Peyer's patch (tissue), 4 donors: ENCODE measurements around the gene CTSA.

Source experiments
- POLR2A ChIP-seq, 2 donors: fragments of 450-650 bp; IDR thresholded peaks; one replicate each; pipeline ENCODE4 v1.5.1; 2017; ENCODE audit warnings: antibody characterized with exemption in 2 of 2, mild to moderate bottlenecking in 2 of 2, moderate library complexity in 2 of 2
- TF ChIP-seq, protein P1 (sequence below), 6 experiments: fragments of 450-650 bp in 4 of 6; fragments of 200-600 bp in 2 of 6; sonication (generic) in 1 of 6; IDR thresholded peaks; one replicate each; pipeline ENCODE4 v1.5.1; 2017 to 2019; ENCODE audit warnings: antibody characterized with exemption in 6 of 6, mild to moderate bottlenecking in 3 of 6, moderate library complexity in 1 of 6

DNA sequence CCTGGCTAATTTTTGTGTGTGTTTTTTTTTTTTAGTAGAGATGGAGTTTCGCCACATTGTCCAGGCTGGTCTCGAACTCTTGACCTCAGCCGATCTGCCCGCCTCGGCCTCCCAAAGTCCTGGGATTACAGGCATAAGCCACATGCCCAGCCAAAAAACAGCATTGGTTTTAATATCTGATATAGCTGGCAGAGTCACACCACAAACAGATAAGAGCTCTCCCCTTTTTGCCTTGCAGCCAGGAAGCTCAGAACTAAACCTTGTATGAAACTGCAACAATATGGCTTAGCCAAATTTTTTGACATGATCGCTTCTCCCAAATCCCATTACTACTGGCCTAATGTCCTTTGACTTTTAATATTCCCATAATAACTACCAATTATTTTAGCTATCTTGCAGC lies 38.8 kb upstream of the CTSA start:
- no peak for TF ChIP-seq POLR2A (IDR thresholded peaks at IDR 0.05)
- TF ChIP-seq, protein P1, sequence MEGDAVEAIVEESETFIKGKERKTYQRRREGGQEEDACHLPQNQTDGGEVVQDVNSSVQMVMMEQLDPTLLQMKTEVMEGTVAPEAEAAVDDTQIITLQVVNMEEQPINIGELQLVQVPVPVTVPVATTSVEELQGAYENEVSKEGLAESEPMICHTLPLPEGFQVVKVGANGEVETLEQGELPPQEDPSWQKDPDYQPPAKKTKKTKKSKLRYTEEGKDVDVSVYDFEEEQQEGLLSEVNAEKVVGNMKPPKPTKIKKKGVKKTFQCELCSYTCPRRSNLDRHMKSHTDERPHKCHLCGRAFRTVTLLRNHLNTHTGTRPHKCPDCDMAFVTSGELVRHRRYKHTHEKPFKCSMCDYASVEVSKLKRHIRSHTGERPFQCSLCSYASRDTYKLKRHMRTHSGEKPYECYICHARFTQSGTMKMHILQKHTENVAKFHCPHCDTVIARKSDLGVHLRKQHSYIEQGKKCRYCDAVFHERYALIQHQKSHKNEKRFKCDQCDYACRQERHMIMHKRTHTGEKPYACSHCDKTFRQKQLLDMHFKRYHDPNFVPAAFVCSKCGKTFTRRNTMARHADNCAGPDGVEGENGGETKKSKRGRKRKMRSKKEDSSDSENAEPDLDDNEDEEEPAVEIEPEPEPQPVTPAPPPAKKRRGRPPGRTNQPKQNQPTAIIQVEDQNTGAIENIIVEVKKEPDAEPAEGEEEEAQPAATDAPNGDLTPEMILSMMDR (IDR thresholded peaks at IDR 0.05), result no peak
